ENCODE data around the gene TOM1L2. TPM values are rescaled to one million over a fixed set of nuclear protein-coding genes. Genes with fewer than 3 reads are reported as not detected.

Gene TOM1L2
- total RNA-seq, 1 donor from 2014 or later: 18.3 TPM

DNA sequence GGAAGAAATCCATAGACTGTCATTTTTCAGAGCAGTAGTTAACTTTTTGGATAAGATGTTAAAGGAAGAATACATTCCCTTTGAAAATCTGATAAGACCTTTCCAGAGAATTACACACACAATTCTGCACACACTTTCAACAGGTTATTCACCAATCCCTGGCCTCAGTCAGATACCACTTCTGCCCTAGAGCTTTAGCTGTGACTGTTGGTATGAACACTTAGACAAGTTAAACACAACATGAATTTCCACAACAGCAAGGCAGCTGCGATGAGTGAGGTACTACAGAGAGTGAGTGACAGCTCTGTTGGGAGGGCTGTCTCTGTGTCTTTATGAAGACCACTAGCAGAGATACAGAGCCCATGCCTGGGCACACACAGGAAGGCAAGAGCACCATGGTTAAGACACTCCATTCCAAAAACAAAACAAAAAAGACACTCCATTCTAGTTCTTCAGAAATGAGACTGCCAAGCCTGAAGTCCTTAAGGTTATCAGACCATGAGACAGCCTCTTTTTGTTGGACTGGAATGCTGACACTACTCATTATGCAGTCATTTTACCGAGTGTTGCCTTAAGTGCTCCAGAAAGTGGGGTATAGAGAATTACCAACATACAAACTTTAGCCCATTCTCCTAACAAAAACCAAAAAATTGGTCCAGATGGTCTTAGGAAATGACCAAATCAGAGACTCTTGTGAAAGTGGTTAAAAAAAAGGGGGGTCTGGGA lies 42.4 kb downstream of the TOM1L2 start:
- H3K9me3 Mint-ChIP-seq: no peaks in the 10 kb centered on the region
- TF ChIP-seq, protein P1, sequence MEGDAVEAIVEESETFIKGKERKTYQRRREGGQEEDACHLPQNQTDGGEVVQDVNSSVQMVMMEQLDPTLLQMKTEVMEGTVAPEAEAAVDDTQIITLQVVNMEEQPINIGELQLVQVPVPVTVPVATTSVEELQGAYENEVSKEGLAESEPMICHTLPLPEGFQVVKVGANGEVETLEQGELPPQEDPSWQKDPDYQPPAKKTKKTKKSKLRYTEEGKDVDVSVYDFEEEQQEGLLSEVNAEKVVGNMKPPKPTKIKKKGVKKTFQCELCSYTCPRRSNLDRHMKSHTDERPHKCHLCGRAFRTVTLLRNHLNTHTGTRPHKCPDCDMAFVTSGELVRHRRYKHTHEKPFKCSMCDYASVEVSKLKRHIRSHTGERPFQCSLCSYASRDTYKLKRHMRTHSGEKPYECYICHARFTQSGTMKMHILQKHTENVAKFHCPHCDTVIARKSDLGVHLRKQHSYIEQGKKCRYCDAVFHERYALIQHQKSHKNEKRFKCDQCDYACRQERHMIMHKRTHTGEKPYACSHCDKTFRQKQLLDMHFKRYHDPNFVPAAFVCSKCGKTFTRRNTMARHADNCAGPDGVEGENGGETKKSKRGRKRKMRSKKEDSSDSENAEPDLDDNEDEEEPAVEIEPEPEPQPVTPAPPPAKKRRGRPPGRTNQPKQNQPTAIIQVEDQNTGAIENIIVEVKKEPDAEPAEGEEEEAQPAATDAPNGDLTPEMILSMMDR (IDR thresholded peaks at IDR 0.05): no peak
- DNase-seq (no peak), ATAC-seq (ENCODE audit: low read depth) (no peak)
- no peak overlapping the region for H3K4me3 Mint-ChIP-seq
- no peak overlapping the region for H3K27ac Mint-ChIP-seq
- H3K36me3 Mint-ChIP-seq (ENCODE audit: low read depth): peaks cover 2% of the 10 kb centered on the region
- ChIA-PET POLR2A (no interaction called here), CTCF (no interaction called here)
- intact Hi-C loops (cut with micrococcal nuclease): no loop called here
- no peaks in the 10 kb centered on the region for H3K27me3 Mint-ChIP-seq
- peaks cover 2% of the 10 kb centered on the region for H3K4me1 Mint-ChIP-seq

DNA sequence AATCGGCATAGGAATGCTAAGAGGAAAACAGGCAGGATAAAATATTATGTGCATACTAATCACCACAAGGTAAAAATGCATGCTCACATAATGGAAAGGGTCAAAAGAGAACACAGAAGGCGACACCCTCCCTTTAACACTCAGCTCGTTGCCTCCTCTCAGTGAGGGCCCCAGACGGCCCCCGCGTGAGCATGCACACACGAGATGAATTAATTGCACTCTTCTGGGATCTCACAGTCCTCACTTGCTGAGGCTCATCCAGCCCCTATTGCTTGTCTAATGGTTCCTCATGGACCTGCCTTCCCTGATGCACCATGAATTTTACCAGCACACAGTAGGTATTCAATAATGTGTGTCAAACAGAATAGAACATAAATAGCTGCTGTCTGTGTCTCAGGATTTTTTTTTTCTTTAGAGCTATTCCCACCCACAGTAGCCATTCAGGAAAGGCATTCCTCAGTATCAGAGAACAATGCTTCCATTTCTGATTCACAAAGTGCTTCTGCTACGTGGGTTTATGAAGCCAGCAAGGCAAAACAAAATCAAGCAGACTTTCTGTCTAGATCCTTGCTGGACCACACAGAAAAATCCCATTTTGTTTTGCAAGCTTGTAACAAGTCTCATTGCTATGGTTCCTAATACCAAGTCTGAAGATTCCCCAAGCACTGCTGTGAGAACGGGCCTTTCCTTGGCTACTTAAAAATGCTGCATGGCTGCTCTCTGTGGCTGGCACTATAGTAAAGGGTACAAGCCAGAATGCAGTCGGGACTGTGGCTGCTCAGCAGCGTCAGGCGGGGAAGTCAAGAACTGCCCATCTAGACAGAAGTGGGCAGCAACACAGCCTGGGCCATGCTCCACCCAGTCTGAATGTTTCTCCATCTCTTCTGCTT lies 43.6 kb downstream of the TOM1L2 start:
- DNase-seq (no peak), ATAC-seq (ENCODE audit: low read depth) (no peak)
- H3K9me3 Mint-ChIP-seq: no peaks in the 10 kb centered on the region
- H3K27ac Mint-ChIP-seq: no peak overlapping the region
- H3K36me3 Mint-ChIP-seq (ENCODE audit: low read depth): peaks cover 3% of the 10 kb centered on the region
- intact Hi-C loops (cut with micrococcal nuclease): no loop called here
- no peaks in the 10 kb centered on the region for H3K27me3 Mint-ChIP-seq
- ChIA-PET POLR2A (no interaction called here), CTCF (no interaction called here)
- TF ChIP-seq, protein P1 (IDR thresholded peaks at IDR 0.05): no peak
- H3K4me3 Mint-ChIP-seq: no peak overlapping the region
- peaks cover 4% of the 10 kb centered on the region for H3K4me1 Mint-ChIP-seq

DNA sequence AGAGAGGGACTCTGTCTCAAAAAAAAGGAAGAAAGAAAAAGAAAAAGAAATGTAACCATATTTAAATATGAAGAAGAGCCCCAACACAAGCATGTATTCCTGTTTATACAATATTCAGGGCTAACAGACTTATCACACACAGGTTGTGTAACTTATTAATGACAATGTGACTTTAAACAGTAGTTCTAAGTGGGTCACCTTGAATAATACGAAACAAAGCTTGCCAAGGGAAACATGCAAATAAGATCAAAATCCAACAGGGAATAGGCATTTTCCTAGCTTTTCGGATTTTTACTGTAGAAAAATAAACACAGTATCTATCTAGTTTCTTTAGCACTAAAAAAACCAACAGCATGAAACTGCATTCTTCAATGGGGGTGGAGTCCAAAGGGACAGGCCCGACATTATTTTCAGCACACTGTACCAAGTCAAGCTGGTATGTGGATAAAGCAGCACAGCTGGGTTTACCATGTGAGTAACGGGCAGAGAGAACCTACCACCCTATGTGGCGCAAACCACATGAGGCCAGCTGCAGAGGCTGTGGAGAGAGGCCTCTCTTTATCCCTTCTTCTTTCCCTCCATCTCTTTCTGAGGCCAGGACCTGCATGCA lies 45.3 kb downstream of the TOM1L2 start:
- DNase-seq: no peak
- H3K9me3 Mint-ChIP-seq: no peaks in the 10 kb centered on the region
- ChIA-PET POLR2A (no interaction called here), CTCF (no interaction called here)
- intact Hi-C loops (cut with micrococcal nuclease): no loop called here
- H3K4me1 Mint-ChIP-seq: peaks cover 4% of the 10 kb centered on the region
- ATAC-seq (ENCODE audit: low read depth): no peak
- peaks cover 3% of the 10 kb centered on the region for H3K36me3 Mint-ChIP-seq (ENCODE audit: low read depth)
- H3K4me3 Mint-ChIP-seq: no peak overlapping the region
- TF ChIP-seq, protein P1 (IDR thresholded peaks at IDR 0.05): no peak
- H3K27ac Mint-ChIP-seq: no peak overlapping the region
- H3K27me3 Mint-ChIP-seq: no peaks in the 10 kb centered on the region

DNA sequence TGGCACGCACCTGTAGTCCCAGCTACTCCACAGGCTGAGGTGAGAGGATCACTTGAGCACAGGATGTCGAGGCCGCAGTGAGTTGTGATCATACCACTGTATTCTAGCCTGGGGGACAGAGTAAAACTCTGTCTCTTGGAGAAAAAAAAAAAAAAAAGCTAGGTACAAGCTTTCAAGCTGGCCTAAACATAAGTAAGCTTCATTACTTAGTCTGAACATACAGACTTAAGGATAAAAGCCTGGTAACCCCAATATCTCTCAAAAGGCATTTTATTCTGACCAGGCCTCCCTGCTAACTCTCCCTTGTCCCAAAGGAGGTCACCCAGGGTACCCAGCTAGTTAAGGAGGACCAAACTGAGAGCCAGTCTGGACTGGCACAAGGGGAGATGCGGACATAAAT lies 46.2 kb downstream of the TOM1L2 start:
- Mint-ChIP-seq H3K4me1 (peaks cover 4% of the 10 kb centered on the region), H3K9me3 (no peaks in the 10 kb centered on the region), H3K27me3 (no peaks in the 10 kb centered on the region), H3K27ac (no peak overlapping the region), H3K36me3 (ENCODE audit: low read depth) (peaks cover 3% of the 10 kb centered on the region), H3K4me3 (no peak overlapping the region)
- TF ChIP-seq, protein P1 (IDR thresholded peaks at IDR 0.05): no peak
- no peak for ATAC-seq (ENCODE audit: low read depth)
- DNase-seq: no peak
- POLR2A ChIA-PET: interaction anchor here (0.7 kb wide), 1 partner anchor 46 kb away, joined by 5 read pairs; the partner anchor contains the start of gene TOM1L2
- CTCF ChIA-PET: no interaction called here
- intact Hi-C loops (cut with micrococcal nuclease): no loop called here

DNA sequence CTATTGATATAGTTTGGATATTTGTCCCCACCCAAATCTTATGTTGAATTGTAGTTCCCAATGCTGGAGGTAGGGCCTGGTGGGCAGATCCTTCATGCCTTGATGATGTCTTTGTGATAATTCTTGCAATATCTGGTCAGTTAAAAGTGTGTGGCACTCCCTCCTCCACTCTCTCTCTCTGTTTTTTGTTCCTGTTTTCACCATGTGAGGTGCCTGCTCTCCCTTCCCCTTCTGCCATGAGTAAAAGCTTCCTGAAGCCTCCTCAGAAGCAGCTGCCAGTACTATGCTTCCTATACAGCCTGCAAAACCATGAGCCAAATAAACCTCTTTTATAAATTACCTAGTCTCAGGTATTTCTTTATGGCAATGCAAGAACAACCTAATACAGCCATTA lies 47.3 kb downstream of the TOM1L2 start:
- no peak overlapping the region for H3K27ac Mint-ChIP-seq
- intact Hi-C loops (cut with micrococcal nuclease): no loop called here
- TF ChIP-seq, protein P1 (IDR thresholded peaks at IDR 0.05): no peak
- no peak overlapping the region for H3K4me3 Mint-ChIP-seq
- peaks cover 4% of the 10 kb centered on the region for H3K4me1 Mint-ChIP-seq
- ATAC-seq (ENCODE audit: low read depth): no peak
- DNase-seq: no peak
- CTCF ChIA-PET: interaction anchor here (0.6 kb wide), 1 partner anchor 199 kb away, joined by 3 read pairs; no protein-coding TSS in a partner anchor
- no peaks in the 10 kb centered on the region for H3K9me3 Mint-ChIP-seq
- H3K36me3 Mint-ChIP-seq (ENCODE audit: low read depth): peaks cover 3% of the 10 kb centered on the region
- no peaks in the 10 kb centered on the region for H3K27me3 Mint-ChIP-seq
- POLR2A ChIA-PET: no interaction called here

Data from activated B cell treated with CpG ODN at 0.5 μM for 24 hours (primary cell).